Subcutaneous adipose tissue (tissue), 4 donors: ENCODE results near the gene SMIM38. TPM values are rescaled to one million over a fixed set of nuclear protein-coding genes. Genes with fewer than 3 reads are reported as not detected.

ENCODE experiments used
- CTCF ChIP-seq: fragments of 450-650 bp; IDR thresholded peaks from one replicate; pipeline ENCODE4 v1.5.1; 2016; ENCODE audit warnings: low read depth, mild to moderate bottlenecking, control low read depth, antibody characterized with exemption, moderate library complexity
- total RNA-seq, 4 donors: library from RNA; depleted of rRNA; stranded (reverse); fragments of >200 nt; gene quantifications; one replicate each; pipeline ENCODE4 v1.1.0, GENCODE V29; 2016

Gene SMIM38
- total RNA-seq, 4 donors from 2014 or later, result 0.44 to 1.2 (median 1.1) TPM; not detected in 1

GRCh38 chr11:69154211-69154913 is 1.4 kb upstream of the SMIM38 start:
- no peak for TF ChIP-seq CTCF

- TF ChIP-seq CTCF, result no peak
Measured at GRCh38 chr11:69154938-69155301, 815 bp upstream of the SMIM38 start.

- TF ChIP-seq CTCF, result no peak
Measured at GRCh38 chr11:69156235-69156639, 502 bp downstream of the SMIM38 start.

GRCh38 chr11:69156673-69157155 is 979 bp downstream of the SMIM38 start:
- TF ChIP-seq CTCF, result no peak

GRCh38 chr11:69157156-69157821 is 1.6 kb downstream of the SMIM38 start:
- no peak for TF ChIP-seq CTCF

- TF ChIP-seq CTCF, result no peak
Measured at GRCh38 chr11:69157822-69158231, 2.1 kb downstream of the SMIM38 start.

- TF ChIP-seq CTCF, result no peak
Measured at GRCh38 chr11:69158301-69159149, 2.8 kb downstream of the SMIM38 start.
